GM13976 (cell line): ENCODE results near the gene DNAJA1.

Experiments used
- DNase-seq: peaks from one replicate; pipeline ENCODE4 v3.0.0; 2012; ENCODE audit warnings: low spot score
- CTCF ChIP-seq: IDR thresholded peaks from 2 replicates; pipeline ENCODE4 v1.5.1; 2012; ENCODE audit warnings: borderline replicate concordance, mild to moderate bottlenecking; ENCODE audit not compliant: insufficient read depth; ENCODE audit errors: extremely low read depth, missing control alignments, control extremely low read depth
- in situ Hi-C: fragments of 300-500 bp; cut with MboI; formaldehyde crosslinking; loops from one replicate; pipeline ENCODE4 v1.12.0; 2022; ENCODE audit warnings: low sequenced_read_pairs, mixed read lengths, inconsistent platforms; ENCODE audit not compliant: unreplicated experiment

DNAJA1 gene

GRCh38 chr9:33042473-33042872 is 17.4 kb downstream of the DNAJA1 start:
- in situ Hi-C loops = no loop called here
- DNase-seq = no peak
- TF ChIP-seq CTCF = no peak

- no peak for TF ChIP-seq CTCF
- in situ Hi-C loops = no loop called here
- DNase-seq = no peak
Observed at GRCh38 chr9:33043671-33044070, 18.6 kb downstream of the DNAJA1 start.

- in situ Hi-C loops = no loop called here
Observed at GRCh38 chr9:33044162-33044673, 19.1 kb downstream of the DNAJA1 start.

GRCh38 chr9:33044677-33045282 is 19.7 kb downstream of the DNAJA1 start:
- in situ Hi-C loops = no loop called here
- no peak for TF ChIP-seq CTCF
- no peak for DNase-seq

More at GRCh38 chr9:33044162-33044673, 19.1 kb downstream of the DNAJA1 start:
- no peak for TF ChIP-seq CTCF
- DNase-seq = peak; percentile 86

GRCh38 chr9:33046061-33046460 is 21.0 kb downstream of the DNAJA1 start:
- TF ChIP-seq CTCF = no peak
- no peak for DNase-seq
- in situ Hi-C loops = no loop called here

GRCh38 chr9:33048054-33048465 is 23.0 kb downstream of the DNAJA1 start:
- in situ Hi-C loops = no loop called here
- DNase-seq = no peak
- TF ChIP-seq CTCF = no peak

GRCh38 chr9:33049680-33050361 is 24.7 kb downstream of the DNAJA1 start:
- TF ChIP-seq CTCF = no peak
- peak; percentile 37 for DNase-seq
- in situ Hi-C loops = no loop called here
